GM21717 (cell line): ENCODE results near the gene MIDN.

Experiments
- ATAC-seq: cut with Tn5 transposase; IDR thresholded peaks from one replicate; pipeline ENCODE4 v1.9.1; 2021; ENCODE audit warnings: mild to moderate bottlenecking, moderate library complexity; ENCODE audit not compliant: unreplicated experiment

Gene MIDN

DNA sequence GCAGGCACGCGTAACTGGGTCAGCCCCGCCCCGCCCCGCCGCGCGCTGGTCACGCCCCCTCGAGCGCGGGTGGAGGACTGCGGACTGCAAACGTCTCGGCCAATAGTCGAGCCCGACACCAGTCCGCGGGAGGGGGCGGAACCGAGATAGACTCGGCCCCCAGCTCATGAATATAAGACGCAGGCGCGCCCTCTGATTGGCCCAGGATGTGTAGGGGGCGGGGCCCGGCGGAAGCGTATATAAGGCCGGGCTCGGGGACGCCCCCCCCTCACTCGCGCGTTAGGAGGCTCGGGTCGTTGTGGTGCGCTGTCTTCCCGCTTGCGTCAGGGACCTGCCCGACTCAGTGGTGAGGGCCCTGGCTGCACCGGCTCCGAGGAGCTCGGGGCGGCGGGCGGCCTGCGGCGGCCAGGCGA is 20.7 kb downstream of the MIDN start, which contains the start of gene CIRBP:
TSS of gene CIRBP (plus strand) at position 268 of the 413 bp plus-strand sequence. CDS start 1,602 bp downstream, outside the sequence.
- peak; percentile 46 for ATAC-seq

DNA sequence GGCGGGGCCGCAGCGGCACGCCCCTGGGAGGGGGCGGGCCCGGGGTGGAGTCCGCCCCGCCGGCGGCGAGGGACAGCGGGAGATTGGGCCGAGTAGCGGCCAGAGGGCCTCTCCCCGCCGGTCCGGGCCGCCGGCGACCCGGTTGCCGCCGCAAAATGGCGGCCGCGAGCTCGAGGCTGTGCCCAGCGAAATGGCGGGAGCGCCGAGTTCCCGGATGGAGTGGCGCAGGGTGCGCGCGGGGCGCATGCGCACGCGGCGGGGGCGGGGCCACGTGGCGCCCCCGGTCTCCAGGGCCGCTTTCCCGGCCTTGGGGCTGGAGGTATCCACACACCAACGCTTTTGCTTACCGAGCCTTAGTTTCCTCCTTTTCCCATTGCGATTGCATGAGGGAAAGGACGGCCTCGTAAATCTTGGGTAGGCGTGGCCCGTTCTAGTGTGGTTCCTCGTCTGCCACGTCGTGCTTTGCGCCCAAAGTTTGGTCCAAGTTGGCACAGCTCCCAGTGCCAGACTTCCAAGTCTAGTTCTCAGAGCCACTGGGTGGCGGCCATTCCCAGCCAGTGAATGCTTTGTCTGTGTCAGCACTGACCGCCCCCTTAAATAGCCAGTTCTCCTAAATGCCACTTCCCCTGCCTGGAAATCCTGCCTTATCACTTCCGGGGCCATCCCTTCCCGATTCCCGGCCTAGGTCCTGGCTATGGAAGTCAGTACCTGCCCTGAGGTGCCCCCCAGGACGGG is 21.3 kb downstream of the MIDN start:
- peak; percentile 23 for ATAC-seq

- ATAC-seq: no peak
Observed at GRCh38 chr19:1270213-1270853, 21.9 kb downstream of the MIDN start.

GRCh38 chr19:1270854-1271527 is 22.6 kb downstream of the MIDN start:
- ATAC-seq: no peak

DNA sequence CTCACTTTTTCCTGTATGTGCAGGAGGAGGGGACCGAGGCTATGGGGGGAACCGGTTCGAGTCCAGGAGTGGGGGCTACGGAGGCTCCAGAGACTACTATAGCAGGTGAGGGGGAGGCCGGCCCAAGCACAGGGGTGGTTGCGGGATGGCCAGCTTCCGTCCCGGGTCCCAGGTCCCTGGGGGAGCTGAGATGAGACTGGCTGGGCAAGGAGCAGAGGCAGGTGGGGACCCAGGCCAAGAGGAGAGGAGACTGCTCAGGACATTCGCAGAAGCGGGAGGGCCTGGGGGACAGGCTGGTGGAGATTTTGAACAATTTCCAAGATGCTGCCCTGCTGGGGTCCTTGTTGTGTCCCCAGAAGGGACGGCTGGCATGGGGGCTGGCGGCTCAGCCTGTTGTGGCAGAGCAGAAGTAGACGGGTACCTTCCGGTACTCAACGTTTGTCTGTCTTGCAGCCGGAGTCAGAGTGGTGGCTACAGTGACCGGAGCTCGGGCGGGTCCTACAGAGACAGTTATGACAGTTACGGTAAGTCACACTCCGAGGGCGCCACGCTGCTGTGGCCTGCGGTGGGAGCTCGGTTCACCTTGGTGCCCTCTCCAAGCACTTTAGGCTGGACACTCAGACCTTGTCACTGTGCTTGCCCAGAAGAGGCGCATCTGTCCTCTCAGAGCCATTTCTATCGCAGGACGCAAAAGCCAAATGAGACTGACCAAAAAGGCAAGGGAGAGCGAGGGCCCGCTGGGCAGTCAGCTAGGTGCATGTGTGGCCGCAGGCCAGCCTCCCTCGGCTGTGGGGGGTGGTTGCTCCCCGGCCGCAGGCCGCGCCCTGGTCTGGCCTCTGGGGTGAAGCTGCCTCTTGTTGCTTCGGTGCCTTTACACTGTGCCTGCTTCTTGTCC is 23.4 kb downstream of the MIDN start:
- no peak for ATAC-seq

DNA sequence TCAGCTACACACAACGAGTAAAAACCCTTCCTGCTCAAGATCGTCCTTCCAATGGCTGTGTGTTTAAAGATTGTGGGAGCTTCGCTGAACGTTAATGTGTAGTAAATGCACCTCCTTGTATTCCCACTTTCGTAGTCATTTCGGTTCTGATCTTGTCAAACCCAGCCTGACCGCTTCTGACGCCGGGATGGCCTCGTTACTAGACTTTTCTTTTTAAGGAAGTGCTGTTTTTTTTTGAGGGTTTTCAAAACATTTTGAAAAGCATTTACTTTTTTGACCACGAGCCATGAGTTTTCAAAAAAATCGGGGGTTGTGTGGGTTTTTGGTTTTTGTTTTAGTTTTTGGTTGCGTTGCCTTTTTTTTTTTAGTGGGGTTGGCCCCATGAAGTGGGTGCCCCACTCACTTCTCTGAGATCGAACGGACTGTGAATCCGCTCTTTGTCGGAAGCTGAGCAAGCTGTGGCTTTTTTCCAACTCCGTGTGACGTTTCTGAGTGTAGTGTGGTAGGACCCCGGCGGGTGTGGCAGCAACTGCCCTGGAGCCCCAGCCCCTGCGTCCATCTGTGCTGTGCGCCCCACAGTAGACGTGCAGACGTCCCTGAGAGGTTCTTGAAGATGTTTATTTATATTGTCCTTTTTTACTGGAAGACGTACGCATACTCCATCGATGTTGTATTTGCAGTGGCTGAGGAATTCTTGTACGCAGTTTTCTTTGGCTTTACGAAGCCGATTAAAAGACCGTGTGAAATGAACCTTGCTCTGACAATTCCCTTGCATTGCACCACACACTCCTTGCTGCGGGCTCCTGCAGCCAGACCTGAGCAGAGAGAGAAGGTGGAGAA is 24.3 kb downstream of the MIDN start:
- ATAC-seq: no peak

DNA sequence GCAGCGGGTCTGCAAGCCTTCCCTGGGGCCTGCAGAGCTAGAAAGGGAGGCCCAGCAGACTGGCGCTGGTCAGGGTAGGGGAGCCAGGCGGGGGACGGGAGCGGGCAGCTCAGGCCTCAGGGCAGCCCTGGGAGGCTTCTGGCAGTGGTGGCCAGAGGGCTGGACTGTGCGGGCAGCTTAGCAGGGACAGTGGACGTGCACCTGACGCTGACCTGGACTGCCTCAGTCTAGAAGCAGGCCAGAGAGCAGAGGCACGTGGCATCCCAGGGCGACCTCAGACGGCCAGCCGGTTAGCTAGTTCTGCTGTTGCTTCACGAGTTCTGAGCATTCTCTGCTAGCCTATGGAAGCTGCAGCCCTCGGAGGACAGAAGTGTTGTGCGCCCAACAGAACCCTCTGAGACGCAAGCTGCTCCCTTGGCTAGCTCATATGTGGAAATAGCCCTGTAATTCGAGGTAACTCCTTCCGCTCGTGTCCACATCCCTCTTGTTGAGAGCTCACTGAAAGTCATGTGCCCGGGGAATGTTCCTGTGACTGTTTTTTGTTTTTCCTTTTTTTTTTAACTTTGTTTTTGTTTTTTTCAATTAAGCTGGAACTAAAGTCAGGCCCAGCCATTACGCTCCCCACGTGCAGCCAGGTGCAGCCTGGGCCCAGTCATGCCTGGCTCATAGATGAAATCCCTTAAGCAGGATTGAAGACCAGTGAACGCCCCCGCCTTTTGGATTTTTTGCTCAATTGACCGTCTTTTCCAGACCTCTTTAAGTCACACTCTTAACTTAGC is 25.1 kb downstream of the MIDN start:
- no peak for ATAC-seq

- ATAC-seq: no peak
Observed at GRCh38 chr19:1274081-1274851, 25.9 kb downstream of the MIDN start.

GRCh38 chr19:1274852-1275259 is 26.5 kb downstream of the MIDN start:
- ATAC-seq: no peak

DNA sequence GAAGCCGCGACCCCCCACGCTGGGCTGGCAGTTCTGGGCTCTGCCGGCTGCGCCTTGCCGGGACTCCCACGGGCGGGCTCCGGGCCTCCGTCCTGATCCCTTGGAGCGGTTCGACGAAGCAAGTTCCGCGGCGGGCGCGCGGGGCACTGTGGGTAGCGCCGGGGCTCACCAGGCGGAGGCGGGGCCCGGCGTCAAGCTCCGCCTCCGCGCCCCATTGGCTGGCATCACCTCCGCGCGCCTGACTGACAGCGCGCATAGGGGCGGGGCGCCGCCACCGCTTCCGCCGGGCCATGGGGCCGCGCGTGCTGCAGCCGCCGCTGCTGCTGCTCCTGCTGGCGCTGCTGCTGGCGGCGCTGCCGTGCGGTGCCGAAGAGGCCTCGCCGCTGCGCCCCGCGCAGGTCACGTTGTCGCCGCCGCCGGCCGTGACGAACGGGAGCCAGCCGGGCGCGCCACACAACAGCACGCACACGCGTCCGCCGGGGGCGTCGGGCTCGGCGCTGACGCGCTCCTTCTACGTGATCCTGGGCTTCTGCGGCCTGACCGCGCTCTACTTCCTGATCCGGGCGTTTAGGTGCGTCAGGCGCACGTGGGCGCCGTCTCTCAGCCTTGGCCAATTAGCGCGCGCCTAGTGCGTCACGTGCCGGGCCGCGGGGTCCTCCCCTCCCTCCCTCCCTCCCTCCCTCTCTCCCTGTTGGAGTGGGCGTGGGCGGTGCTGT is 27.0 kb downstream of the MIDN start, which contains the start of gene FAM174C:
TSS of gene FAM174C (plus strand) at position 271 of the 716 bp plus-strand sequence. CDS start at position 291, 20 bp downstream.
- peak; percentile 42 for ATAC-seq

GRCh38 chr19:1275976-1276627 is 27.7 kb downstream of the MIDN start:
- ATAC-seq: peak; percentile 8

- ATAC-seq: no peak
Observed at GRCh38 chr19:1276628-1277022, 28.2 kb downstream of the MIDN start.

DNA sequence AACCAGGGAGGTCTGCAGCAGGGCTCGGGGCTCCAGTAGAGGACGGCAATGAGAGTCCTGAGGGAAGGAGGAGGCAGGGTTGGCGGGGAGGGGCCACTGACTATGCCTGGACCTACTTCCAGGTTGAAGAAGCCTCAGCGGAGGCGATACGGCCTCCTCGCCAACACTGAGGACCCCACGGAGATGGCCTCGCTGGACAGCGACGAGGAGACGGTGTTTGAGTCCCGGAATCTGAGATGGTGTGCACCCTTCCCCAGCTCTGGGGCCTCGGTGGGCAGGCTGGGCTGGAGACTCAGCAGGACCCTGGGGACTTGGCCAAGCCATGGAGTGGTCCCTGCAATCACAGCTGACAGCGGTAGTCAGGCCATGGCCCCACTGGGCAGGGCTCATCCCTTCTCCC is 28.7 kb downstream of the MIDN start:
- no peak for ATAC-seq

DNA sequence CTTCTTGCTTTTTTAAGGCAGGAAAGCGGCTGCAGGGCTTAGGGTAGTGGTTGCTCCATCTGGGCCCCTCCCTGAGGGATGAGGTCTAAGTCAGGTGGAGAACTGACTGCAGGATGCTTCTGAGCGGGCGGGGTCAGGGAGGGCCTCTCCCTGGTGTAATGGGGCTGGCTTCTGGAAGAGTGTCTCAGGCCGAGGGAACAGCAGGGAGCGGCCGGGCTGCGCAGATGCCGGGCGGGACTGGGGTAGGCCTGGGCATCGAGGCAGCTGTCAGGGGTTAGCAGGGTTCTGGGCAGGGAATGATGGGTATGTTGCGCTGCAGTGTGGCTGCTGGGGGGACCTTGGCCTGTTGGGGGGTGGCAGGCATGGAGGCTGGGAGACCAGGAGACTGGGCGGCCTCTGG is 29.7 kb downstream of the MIDN start:
- ATAC-seq: no peak

- no peak for ATAC-seq
Observed at GRCh38 chr19:1278713-1279660, 30.6 kb downstream of the MIDN start.

- ATAC-seq: no peak
Observed at GRCh38 chr19:1279782-1280341, 31.5 kb downstream of the MIDN start.
